Measurements from ENCODE around the gene ADAMTSL3.

DNA sequence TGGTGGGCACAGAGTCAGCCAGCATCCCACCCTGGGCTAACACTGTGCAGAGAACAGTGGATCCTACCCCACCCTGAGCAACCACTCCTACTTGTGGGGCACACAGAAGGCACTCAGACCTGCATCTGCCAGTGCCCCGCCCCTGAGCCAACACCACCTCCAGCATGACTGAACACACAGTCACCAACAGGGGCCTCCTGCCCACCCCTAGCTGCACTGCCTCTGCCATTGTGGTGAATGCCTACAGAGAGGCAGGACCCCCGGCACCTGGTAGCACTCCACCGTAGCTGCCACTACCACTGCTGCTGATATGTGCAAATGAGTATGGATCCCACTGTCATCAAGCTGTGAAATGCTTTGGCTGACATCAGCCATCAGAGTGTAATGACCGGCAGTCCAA lies 123.1 kb downstream of the ADAMTSL3 start:
- TF ChIP-seq, protein P1, sequence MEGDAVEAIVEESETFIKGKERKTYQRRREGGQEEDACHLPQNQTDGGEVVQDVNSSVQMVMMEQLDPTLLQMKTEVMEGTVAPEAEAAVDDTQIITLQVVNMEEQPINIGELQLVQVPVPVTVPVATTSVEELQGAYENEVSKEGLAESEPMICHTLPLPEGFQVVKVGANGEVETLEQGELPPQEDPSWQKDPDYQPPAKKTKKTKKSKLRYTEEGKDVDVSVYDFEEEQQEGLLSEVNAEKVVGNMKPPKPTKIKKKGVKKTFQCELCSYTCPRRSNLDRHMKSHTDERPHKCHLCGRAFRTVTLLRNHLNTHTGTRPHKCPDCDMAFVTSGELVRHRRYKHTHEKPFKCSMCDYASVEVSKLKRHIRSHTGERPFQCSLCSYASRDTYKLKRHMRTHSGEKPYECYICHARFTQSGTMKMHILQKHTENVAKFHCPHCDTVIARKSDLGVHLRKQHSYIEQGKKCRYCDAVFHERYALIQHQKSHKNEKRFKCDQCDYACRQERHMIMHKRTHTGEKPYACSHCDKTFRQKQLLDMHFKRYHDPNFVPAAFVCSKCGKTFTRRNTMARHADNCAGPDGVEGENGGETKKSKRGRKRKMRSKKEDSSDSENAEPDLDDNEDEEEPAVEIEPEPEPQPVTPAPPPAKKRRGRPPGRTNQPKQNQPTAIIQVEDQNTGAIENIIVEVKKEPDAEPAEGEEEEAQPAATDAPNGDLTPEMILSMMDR (IDR thresholded peaks at IDR 0.05; ENCODE audit: low read depth, low read length, missing input control): no peak
- TF ChIP-seq TAF1 (conservative IDR thresholded peaks at IDR 0.05) (no peak), JUND (IDR thresholded peaks at IDR 0.05) (no peak), SP1 (IDR thresholded peaks at IDR 0.05) (no peak)
- TF ChIP-seq, protein P2, sequence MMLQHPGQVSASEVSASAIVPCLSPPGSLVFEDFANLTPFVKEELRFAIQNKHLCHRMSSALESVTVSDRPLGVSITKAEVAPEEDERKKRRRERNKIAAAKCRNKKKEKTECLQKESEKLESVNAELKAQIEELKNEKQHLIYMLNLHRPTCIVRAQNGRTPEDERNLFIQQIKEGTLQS (IDR thresholded peaks at IDR 0.05): no peak
